Measurements from ENCODE around the gene MAMDC2. TPM values are rescaled to one million over a fixed set of nuclear protein-coding genes. Genes with fewer than 3 reads are reported as not detected.

Gene MAMDC2
- total and polyA plus RNA-seq, 2 of the 8 experiments (the other 6 are each of a cell fraction or from before 2014, with no cell fraction given): 6.1 to 15.4 TPM

- H2BK12ac ChIP-seq (ENCODE audit: low read depth, low read length): no peak overlapping the region
- H4K91ac ChIP-seq (replicated peaks; ENCODE audit: insufficient read length, low read length): no peak overlapping the region
- H3K56ac ChIP-seq (replicated peaks; ENCODE audit: insufficient read length, low read depth, low read length): no peak overlapping the region
- H3K4me3 ChIP-seq (ENCODE audit: extremely low read depth in 1 of 4, insufficient read depth in 2 of 4, low read depth in 3 of 4, low read length in 4 of 4): no peak overlapping the region
- no peak for DNase-seq (ENCODE audit: low read depth in 1 of 2, low spot score in 2 of 2)
- H3K4me1 ChIP-seq (replicated peaks in 1 of 4; ENCODE audit: control insufficient read depth in 3 of 4, insufficient read depth in 4 of 4, low read length in 3 of 4): peaks cover 0 to 8% (median 0%) of the 10 kb centered on the region in 4 experiments; a peak in 2 of 7 replicates
- WGBS, 2 experiments (ENCODE audit: extremely low coverage in 1 of 2, insufficient coverage in 1 of 2, insufficient read length in 1 of 2, insufficient replicate concordance in 2 of 2, low coverage in 1 of 2, low lambda C conversion rate in 2 of 2, missing lambda C conversion rate in 1 of 2): 92% methylated on average over 2 of the region's 2 CpGs; no CpG with 5 or more reads in 1 of the 2 experiments
- ChIA-PET POLR2A (ENCODE audit: partially characterized antibody) (no interaction called here), CTCF (ENCODE audit: partially characterized antibody) (interaction anchor here (1.0 to 13.1 kb wide), 7 partner anchors 9 to 110 kb away, joined by 3 to 113 read pairs (median 4); no protein-coding TSS in a partner anchor)
- no peak overlapping the region for H2BK120ac ChIP-seq (replicated peaks; ENCODE audit: low read depth, low read length)
- H2AK5ac ChIP-seq (ENCODE audit: low read depth, low read length): peak overlapping the region; percentile 46; the same call in 1 of the 2 replicates
- no peak overlapping the region for H2BK20ac ChIP-seq (ENCODE audit: low read length)
- no peaks in the 10 kb centered on the region for H3K79me2 ChIP-seq (ENCODE audit: control insufficient read depth in 1 of 2, insufficient read depth in 2 of 2, low read length in 2 of 2)
- H2BK15ac ChIP-seq (ENCODE audit: low read length): no peak overlapping the region
- no peak overlapping the region for H3K18ac ChIP-seq (ENCODE audit: extremely low read depth, low read length)
- H3K23ac ChIP-seq (ENCODE audit: insufficient read length): no peak overlapping the region
- no peak overlapping the region for H4K5ac ChIP-seq (ENCODE audit: insufficient read length, low read depth, low read length)
- H3K4ac ChIP-seq (replicated peaks; ENCODE audit: insufficient read length, low read depth, low read length): no peak overlapping the region
- H3K9ac ChIP-seq (replicated peaks in 1 of 4; ENCODE audit: extremely low read depth in 1 of 4, low read depth in 3 of 4, low read length in 3 of 4): no peak overlapping the region
- no peak overlapping the region for H2AFZ ChIP-seq (ENCODE audit: low read length)
- no peaks in the 10 kb centered on the region for H3K27me3 ChIP-seq (replicated peaks in 1 of 4; ENCODE audit: control insufficient read depth in 3 of 4, extremely low read depth in 1 of 4, insufficient read depth in 3 of 4, low read length in 3 of 4)
- no peak for FAIRE-seq
- H4K8ac ChIP-seq (ENCODE audit: extremely low read depth, insufficient read depth, low read length): no peak overlapping the region
- no peaks in the 10 kb centered on the region for H4K20me1 ChIP-seq (replicated peaks in 1 of 2; ENCODE audit: control insufficient read depth in 1 of 2, insufficient read depth in 2 of 2, low read length in 2 of 2)
- H3K14ac ChIP-seq (ENCODE audit: insufficient read length): no peak overlapping the region
- no peaks in the 10 kb centered on the region for H3K79me1 ChIP-seq (ENCODE audit: low read depth, low read length)
- no peaks in the 10 kb centered on the region for H3K9me3 ChIP-seq (ENCODE audit: insufficient read depth in 2 of 2, low read depth in 1 of 2, low read length in 1 of 2)
- no peaks in the 10 kb centered on the region; the same call in 1 of the 2 replicates for H3K23me2 ChIP-seq (ENCODE audit: low read depth, low read length)
- H3K36me3 ChIP-seq (ENCODE audit: control insufficient read depth in 2 of 4, insufficient read depth in 4 of 4, low read length in 3 of 4): no peaks in the 10 kb centered on the region
- no peak overlapping the region for H3K4me2 ChIP-seq (ENCODE audit: insufficient read depth in 1 of 2, low read depth in 2 of 2, low read length in 2 of 2)
- no peak overlapping the region for H3K27ac ChIP-seq (ENCODE audit: low read depth, low read length)
- no peak overlapping the region for H2BK5ac ChIP-seq (ENCODE audit: low read depth, low read length)
- TF ChIP-seq RFX5 (IDR thresholded peaks at IDR 0.05; ENCODE audit: borderline replicate concordance, low read depth, low read length) (no peak), NRF1 (IDR thresholded peaks at IDR 0.05; ENCODE audit: low read depth, low read length) (no peak), CEBPB (IDR thresholded peaks at IDR 0.05; ENCODE audit: low read depth, low read length) (no peak), RXRA (IDR thresholded peaks at IDR 0.05; ENCODE audit: insufficient read depth, low read depth, low read length) (no peak), SP1 (IDR thresholded peaks at IDR 0.05; ENCODE audit: low read depth, low read length) (no peak), BCL11A (IDR thresholded peaks at IDR 0.05; ENCODE audit: low read depth in 2 of 2, low read length in 2 of 2) (no peak), SUZ12 (IDR thresholded peaks at IDR 0.05; ENCODE audit: low read length) (no peak), TEAD4 (IDR thresholded peaks at IDR 0.05; ENCODE audit: low read depth, low read length) (no peak), KDM1A (IDR thresholded peaks at IDR 0.05; ENCODE audit: borderline replicate concordance, low read length) (no peak), JUND (IDR thresholded peaks at IDR 0.05; ENCODE audit: low read length) (no peak), CHD2 (IDR thresholded peaks at IDR 0.05; ENCODE audit: low read length) (no peak), EZH2 (IDR thresholded peaks at IDR 0.05; ENCODE audit: low read depth, low read length, severe bottlenecking) (no peak), JUN (IDR thresholded peaks at IDR 0.05; ENCODE audit: low read depth, low read length) (no peak), RNF2 (IDR thresholded peaks at IDR 0.05; ENCODE audit: borderline replicate concordance, low read depth, low read length, missing control alignments, poor library complexity, severe bottlenecking) (no peak), SAP30 (IDR thresholded peaks at IDR 0.05; ENCODE audit: insufficient read depth, insufficient replicate concordance, low read length) (no peak)
Measured at GRCh38 chr9:70119786-70120185, 76.1 kb downstream of the MAMDC2 start.

All from H1 (cell line).